WTC11 (cell line): ENCODE results near the gene SDE2. TPM values are rescaled to one million over a fixed set of nuclear protein-coding genes. Genes with fewer than 3 reads are reported as not detected.

Source experiments
- ATAC-seq: fragments of 200-7000 bp; cut with Tn5 transposase; 2 replicates; pipeline ENCODE4 v1.10.0; 2021; ENCODE audit warnings: mild to moderate bottlenecking, moderate library complexity
- CTCF ChIA-PET: fragments of 300-600 bp; sonication (Branson Sonifier 250); formaldehyde crosslinking; loops from one replicate; lab custom pipeline; 2021; ENCODE audit warnings: antibody characterized with exemption; lab: Charles Lee
- POLR2A ChIA-PET: fragments of 350-600 bp; sonication (Branson Sonifier 250); formaldehyde crosslinking; loops from one replicate; lab custom pipeline; 2021; ENCODE audit warnings: antibody characterized with exemption; lab: Charles Lee
- DNase-seq: peaks from one replicate; pipeline ENCODE4 v3.0.0; 2021; ENCODE audit warnings: low spot score
- H3K27ac Mint-ChIP-seq: 2 replicates; pipeline ENCODE4 v1.8.0; 2021; ENCODE audit warnings: mixed read lengths
- H3K27me3 Mint-ChIP-seq: 2 replicates; pipeline ENCODE4 v1.8.0; 2021; ENCODE audit warnings: low read depth, mild to moderate bottlenecking, moderate library complexity, mixed read lengths
- H3K36me3 Mint-ChIP-seq: 2 replicates; pipeline ENCODE4 v1.8.0; 2021; ENCODE audit warnings: mixed read lengths
- H3K4me1 Mint-ChIP-seq: 2 replicates; pipeline ENCODE4 v1.8.0; 2022; ENCODE audit warnings: mixed read lengths
- H3K4me3 Mint-ChIP-seq: 2 replicates; pipeline ENCODE4 v1.8.0; 2021; ENCODE audit warnings: mild to moderate bottlenecking, moderate library complexity, mixed read lengths
- H3K9me3 Mint-ChIP-seq: 2 replicates; pipeline ENCODE4 v1.8.0; 2021; ENCODE audit warnings: mixed read lengths
- ATF2 ChIP-seq: sonication (generic); formaldehyde crosslinking; IDR thresholded peaks from 2 replicates; pipeline ENCODE4 v1.8.1; 2022; ENCODE audit warnings: low read depth, missing genetic modification reagents, borderline replicate concordance
- ATF6 ChIP-seq: sonication (generic); formaldehyde crosslinking; IDR thresholded peaks from 2 replicates; pipeline ENCODE4 v1.8.1; 2023; ENCODE audit warnings: mild to moderate bottlenecking, missing genetic modification reagents
- MAX ChIP-seq: sonication (generic); formaldehyde crosslinking; IDR thresholded peaks from 2 replicates; pipeline ENCODE4 v1.8.0; 2022; ENCODE audit warnings: mild to moderate bottlenecking, missing genetic modification reagents
- NFYB ChIP-seq: sonication (generic); formaldehyde crosslinking; conservative IDR thresholded peaks from 2 replicates; pipeline ENCODE4 v1.8.0; 2022; ENCODE audit warnings: low read depth, missing genetic modification reagents
- PREB ChIP-seq: sonication (generic); formaldehyde crosslinking; IDR thresholded peaks from 2 replicates; pipeline ENCODE4 v1.8.1; 2022; ENCODE audit warnings: mild to moderate bottlenecking, missing genetic modification reagents, moderate library complexity, borderline replicate concordance
- SP1 ChIP-seq: sonication (generic); formaldehyde crosslinking; conservative IDR thresholded peaks from 2 replicates; pipeline ENCODE4 v1.8.1; 2022; ENCODE audit warnings: missing genetic modification reagents
- USF1 ChIP-seq: sonication (generic); formaldehyde crosslinking; IDR thresholded peaks from 2 replicates; pipeline ENCODE4 v1.8.0; 2022; ENCODE audit warnings: mild to moderate bottlenecking, missing genetic modification reagents
- ZNF532 ChIP-seq: fragments of 250-450 bp; sonication (Bioruptor Pico); IDR thresholded peaks from 2 replicates; pipeline ENCODE4 v1.9.0; 2021; ENCODE audit warnings: mild to moderate bottlenecking, borderline replicate concordance
- total RNA-seq: library from RNA; stranded (reverse); gene quantifications from 3 replicates; pipeline ENCODE4 v1.2.3, GENCODE V29; 2021

SDE2 gene
- total RNA-seq, 1 experiment from 2014 or later, result 17.2 TPM

- Mint-ChIP-seq H3K4me3 (no peak overlapping the region), H3K27me3 (no peaks in the 10 kb centered on the region), H3K9me3 (no peaks in the 10 kb centered on the region), H3K27ac (peak overlapping the region; percentile 60), H3K36me3 (peaks cover 2% of the 10 kb centered on the region), H3K4me1 (peaks cover 27% of the 10 kb centered on the region)
- TF ChIP-seq SP1 (CRISPR knock-in tag) (0 out of 2 replicates have a peak, but pooled peaks have one; percentile 25), NFYB (CRISPR knock-in tag) (peak; percentile 56), ZNF532 (CRISPR knock-in tag) (no peak), ATF2 (CRISPR knock-in tag) (no peak), USF1 (CRISPR knock-in tag) (no peak), PREB (no peak)
- ChIA-PET POLR2A (interaction anchor here (1.0 kb wide), 1 partner anchor 59 kb away, joined by 3 read pairs; no protein-coding TSS in a partner anchor), CTCF (interaction anchor here (0.6 to 1.0 kb wide), 2 partner anchors 62 to 123 kb away, joined by 3 to 9 read pairs; no protein-coding TSS in a partner anchor)
- ATAC-seq (peak; percentile 75), DNase-seq (peak; percentile 86)
These were observed 3.7 kb upstream of the SDE2 start for GRCh38 chr1:226002667-226003501.

GRCh38 chr1:226001963-226002666, 3.0 kb upstream of the SDE2 start:
- DNase-seq (no peak), ATAC-seq (no peak)
- no peak overlapping the region for H3K4me3 Mint-ChIP-seq
- peak overlapping the region; percentile 60 for H3K27ac Mint-ChIP-seq
- POLR2A ChIA-PET, result interaction anchor here (0.6 to 1.0 kb wide), 2 partner anchors 60 kb away, joined by 3 read pairs; partner anchors contain the start of gene H3-3A
- TF ChIP-seq ATF6 (no peak), MAX (0 out of 2 replicates have a peak, but pooled peaks have one; percentile 20)
- TF ChIP-seq, all 79 proteins: peak for 1
- Mint-ChIP-seq H3K9me3 (no peaks in the 10 kb centered on the region), H3K36me3 (peaks cover 2% of the 10 kb centered on the region), H3K27me3 (no peaks in the 10 kb centered on the region), H3K4me1 (peaks cover 27% of the 10 kb centered on the region)
- CTCF ChIA-PET, result interaction anchor here (1.0 kb wide), 1 partner anchor 63 kb away, joined by 9 read pairs; no protein-coding TSS in a partner anchor
